Measurements from ENCODE around the gene TRPV4.

Gene TRPV4

DNA sequence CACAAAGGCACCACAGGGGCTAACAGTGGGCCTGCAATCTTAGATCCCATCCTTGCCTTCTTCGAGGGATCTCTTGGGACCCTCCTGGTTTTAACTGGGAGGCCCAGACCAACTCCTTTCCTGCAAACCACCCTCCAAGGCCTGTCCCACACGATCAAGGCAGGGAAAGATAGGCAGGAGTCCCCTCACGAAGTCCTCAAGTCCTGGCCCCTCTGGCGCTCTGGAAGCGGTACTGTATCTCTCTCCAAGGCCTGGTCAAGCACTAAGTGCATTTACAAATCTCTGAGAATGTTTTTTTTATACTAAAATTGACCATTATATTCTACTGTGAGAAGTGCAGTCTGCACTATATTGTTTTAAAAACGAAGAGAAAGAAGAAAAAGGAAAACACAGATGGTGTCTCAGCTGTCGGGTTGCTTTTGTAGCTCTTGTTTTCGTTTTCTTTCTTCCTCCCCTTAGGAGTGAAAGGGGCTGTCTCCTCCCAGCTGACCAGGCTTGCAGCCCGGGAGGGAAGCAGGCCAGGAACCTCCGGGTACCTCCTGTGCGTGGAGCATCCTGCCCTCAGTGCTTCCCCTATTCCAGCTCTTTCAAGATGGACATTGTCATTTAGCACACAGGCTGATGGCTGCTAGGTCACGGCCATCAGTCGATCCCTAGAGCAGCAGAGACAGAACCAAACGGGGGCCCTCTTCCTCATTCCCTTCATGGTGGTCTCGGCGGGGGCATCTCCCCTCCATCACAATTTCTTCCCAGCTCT, 62.9 kb downstream of the TRPV4 start:
- no peak for TF ChIP-seq CTCF (IDR thresholded peaks at IDR 0.05)
- H3K4me3 ChIP-seq (ENCODE audit: low read depth in 1 of 2, low read length in 1 of 2): no peak overlapping the region
- H3K36me3 ChIP-seq: no peaks in the 10 kb centered on the region
- H3K9me3 ChIP-seq: no peaks in the 10 kb centered on the region
- H3K27ac ChIP-seq: no peak overlapping the region
- peaks cover 15% of the 10 kb centered on the region for H3K27me3 ChIP-seq
- no peaks in the 10 kb centered on the region for H3K4me1 ChIP-seq (ENCODE audit: control insufficient read depth in 1 of 2, insufficient read depth in 1 of 2, low read depth in 1 of 2, low read length in 1 of 2)

DNA sequence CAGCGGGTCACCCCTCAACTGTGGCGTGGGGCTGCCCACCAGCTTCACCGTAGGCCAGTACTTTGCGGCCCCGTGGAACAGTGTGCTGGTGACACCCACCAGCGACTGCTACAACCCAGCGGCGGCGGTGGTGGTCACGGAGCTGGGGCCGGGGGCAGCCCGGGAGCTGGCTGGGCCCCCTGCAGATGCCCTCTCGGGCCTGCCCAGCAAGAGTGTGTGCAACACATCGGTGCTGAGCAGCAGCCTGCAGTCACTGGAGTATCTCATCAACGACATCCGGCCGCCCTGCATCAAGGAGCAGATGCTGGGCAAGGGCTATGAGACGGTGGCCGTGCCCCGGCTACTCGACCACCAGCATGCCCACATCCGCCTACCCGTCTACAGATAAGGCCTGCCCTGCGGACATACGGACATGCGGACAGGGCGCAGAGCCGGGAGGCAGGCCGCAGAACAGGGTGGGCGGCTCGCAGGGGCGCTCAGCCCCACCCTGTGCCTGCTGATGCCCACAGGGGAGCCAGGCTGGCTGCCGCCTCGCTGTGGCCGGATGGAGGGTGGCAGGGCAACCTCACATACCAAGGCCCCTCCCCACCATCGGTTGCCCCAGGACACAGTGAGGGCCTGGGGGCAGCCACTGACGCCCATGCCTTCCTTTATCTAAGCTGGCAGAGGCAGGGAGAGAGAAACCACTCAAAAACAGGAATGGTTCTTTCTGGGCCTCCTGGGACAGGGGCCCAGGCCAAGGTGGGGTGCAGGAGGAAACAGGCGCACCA, 64.1 kb downstream of the TRPV4 start:
- H3K9me3 ChIP-seq: no peaks in the 10 kb centered on the region
- no peaks in the 10 kb centered on the region for H3K4me1 ChIP-seq (ENCODE audit: control insufficient read depth in 1 of 2, insufficient read depth in 1 of 2, low read depth in 1 of 2, low read length in 1 of 2)
- H3K27ac ChIP-seq: no peak overlapping the region
- no peak overlapping the region for H3K4me3 ChIP-seq (ENCODE audit: low read depth in 1 of 2, low read length in 1 of 2)
- no peaks in the 10 kb centered on the region for H3K36me3 ChIP-seq
- TF ChIP-seq CTCF (IDR thresholded peaks at IDR 0.05): no peak
- peaks cover 12% of the 10 kb centered on the region for H3K27me3 ChIP-seq

DNA sequence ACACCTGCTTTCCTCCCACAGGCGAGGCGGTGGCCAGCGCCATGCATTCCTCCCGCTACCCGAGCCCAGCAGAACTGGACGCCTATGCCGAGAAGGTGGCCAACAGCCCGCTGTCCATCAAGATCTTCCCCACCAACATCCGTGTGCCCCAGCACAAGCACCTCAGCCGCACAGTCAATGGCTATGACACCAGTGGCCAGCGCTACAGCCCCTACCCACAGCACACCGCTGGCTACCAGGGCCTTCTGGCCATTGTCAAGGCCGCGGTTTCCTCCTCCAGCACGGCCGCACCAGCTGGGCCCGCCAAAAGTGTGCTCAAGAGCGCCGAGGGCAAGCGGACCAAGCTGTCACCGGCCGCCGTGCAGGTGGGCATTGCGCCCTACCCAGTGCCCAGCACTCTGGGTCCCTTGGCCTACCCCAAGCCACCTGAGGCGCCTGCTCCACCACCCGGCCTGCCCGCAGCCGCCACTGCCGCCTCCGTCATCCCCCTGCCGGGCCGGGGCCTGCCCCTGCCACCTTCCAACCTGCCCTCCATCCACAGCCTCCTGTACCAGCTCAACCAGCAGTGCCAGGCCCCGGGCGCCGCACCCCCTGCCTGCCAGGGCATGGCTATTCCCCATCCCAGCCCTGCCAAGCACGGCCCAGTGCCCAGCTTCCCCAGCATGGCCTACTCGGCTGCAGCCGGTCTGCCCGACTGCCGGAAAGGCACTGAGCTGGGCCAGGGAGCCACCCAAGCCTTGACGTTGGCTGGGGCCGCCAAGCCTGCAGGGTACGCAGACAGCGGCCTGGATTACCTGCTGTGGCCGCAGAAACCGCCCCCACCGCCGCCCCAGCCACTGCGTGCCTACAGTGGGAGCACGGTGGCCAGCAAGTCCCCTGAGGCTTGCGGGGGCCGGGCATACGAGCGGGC, 65.0 kb downstream of the TRPV4 start:
- Histone ChIP-seq H3K9me3 (no peaks in the 10 kb centered on the region), H3K27ac (no peak overlapping the region), H3K36me3 (no peaks in the 10 kb centered on the region), H3K4me3 (ENCODE audit: low read depth in 1 of 2, low read length in 1 of 2) (no peak overlapping the region), H3K27me3 (peaks cover 4% of the 10 kb centered on the region), H3K4me1 (ENCODE audit: control insufficient read depth in 1 of 2, insufficient read depth in 1 of 2, low read depth in 1 of 2, low read length in 1 of 2) (no peaks in the 10 kb centered on the region)
- TF ChIP-seq CTCF (IDR thresholded peaks at IDR 0.05): no peak

GRCh38 chr12:109767456-109767855, 65.7 kb downstream of the TRPV4 start:
- H3K36me3 ChIP-seq: no peaks in the 10 kb centered on the region
- no peaks in the 10 kb centered on the region for H3K27me3 ChIP-seq
- no peaks in the 10 kb centered on the region for H3K4me1 ChIP-seq (ENCODE audit: control insufficient read depth in 1 of 2, insufficient read depth in 1 of 2, low read depth in 1 of 2, low read length in 1 of 2)
- no peak overlapping the region for H3K4me3 ChIP-seq (ENCODE audit: low read depth in 1 of 2, low read length in 1 of 2)
- no peak overlapping the region for H3K27ac ChIP-seq
- no peak for TF ChIP-seq CTCF (IDR thresholded peaks at IDR 0.05)
- no peaks in the 10 kb centered on the region for H3K9me3 ChIP-seq

DNA sequence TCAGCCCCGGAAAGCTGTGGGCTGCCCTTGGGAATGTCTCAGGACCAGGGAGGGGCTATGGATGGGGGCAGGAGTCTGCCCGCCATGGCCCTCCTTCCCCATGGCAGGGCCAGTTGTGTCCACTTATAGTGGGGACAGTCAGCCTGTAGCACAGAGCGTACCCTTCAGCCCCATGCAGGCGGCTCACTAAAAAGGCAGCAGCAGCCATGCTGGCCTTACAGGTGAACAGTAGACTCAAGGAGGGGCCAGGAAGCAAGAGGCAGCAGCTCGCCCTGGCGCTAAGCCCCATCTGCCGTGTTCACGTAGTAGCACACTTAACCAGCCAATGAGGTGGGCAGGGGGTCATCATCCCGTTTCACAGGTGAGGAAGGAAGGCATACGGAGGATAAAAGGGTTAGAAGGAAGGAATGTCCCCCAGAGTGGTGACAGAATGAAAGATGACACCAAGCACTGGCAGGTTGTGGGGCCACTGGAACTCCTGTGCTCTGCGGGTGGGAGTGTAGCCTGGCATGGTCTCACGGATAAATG, 66.9 kb downstream of the TRPV4 start:
- Histone ChIP-seq H3K27me3 (no peaks in the 10 kb centered on the region), H3K4me3 (ENCODE audit: low read depth in 1 of 2, low read length in 1 of 2) (no peak overlapping the region), H3K9me3 (no peaks in the 10 kb centered on the region), H3K36me3 (no peaks in the 10 kb centered on the region), H3K27ac (no peak overlapping the region), H3K4me1 (ENCODE audit: control insufficient read depth in 1 of 2, insufficient read depth in 1 of 2, low read depth in 1 of 2, low read length in 1 of 2) (no peaks in the 10 kb centered on the region)
- no peak for TF ChIP-seq CTCF (IDR thresholded peaks at IDR 0.05)

All from neutrophil (primary cell).